ENCODE measurements around the gene KIF1B. TPM values are rescaled to one million over a fixed set of nuclear protein-coding genes. Genes with fewer than 3 reads are reported as not detected.

Gene KIF1B
- total RNA-seq, 4 donors from 2014 or later: 45.7 to 63.5 (median 52.1) TPM

GRCh38 chr1:10171995-10172669 lies 38.2 kb upstream of the KIF1B start:
- TF ChIP-seq, protein P1, sequence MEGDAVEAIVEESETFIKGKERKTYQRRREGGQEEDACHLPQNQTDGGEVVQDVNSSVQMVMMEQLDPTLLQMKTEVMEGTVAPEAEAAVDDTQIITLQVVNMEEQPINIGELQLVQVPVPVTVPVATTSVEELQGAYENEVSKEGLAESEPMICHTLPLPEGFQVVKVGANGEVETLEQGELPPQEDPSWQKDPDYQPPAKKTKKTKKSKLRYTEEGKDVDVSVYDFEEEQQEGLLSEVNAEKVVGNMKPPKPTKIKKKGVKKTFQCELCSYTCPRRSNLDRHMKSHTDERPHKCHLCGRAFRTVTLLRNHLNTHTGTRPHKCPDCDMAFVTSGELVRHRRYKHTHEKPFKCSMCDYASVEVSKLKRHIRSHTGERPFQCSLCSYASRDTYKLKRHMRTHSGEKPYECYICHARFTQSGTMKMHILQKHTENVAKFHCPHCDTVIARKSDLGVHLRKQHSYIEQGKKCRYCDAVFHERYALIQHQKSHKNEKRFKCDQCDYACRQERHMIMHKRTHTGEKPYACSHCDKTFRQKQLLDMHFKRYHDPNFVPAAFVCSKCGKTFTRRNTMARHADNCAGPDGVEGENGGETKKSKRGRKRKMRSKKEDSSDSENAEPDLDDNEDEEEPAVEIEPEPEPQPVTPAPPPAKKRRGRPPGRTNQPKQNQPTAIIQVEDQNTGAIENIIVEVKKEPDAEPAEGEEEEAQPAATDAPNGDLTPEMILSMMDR (IDR thresholded peaks at IDR 0.05): no peak
- DNase-seq (ENCODE audit: low spot score) (no peak), ATAC-seq (ENCODE audit: low FRiP score) (no peak)

DNA sequence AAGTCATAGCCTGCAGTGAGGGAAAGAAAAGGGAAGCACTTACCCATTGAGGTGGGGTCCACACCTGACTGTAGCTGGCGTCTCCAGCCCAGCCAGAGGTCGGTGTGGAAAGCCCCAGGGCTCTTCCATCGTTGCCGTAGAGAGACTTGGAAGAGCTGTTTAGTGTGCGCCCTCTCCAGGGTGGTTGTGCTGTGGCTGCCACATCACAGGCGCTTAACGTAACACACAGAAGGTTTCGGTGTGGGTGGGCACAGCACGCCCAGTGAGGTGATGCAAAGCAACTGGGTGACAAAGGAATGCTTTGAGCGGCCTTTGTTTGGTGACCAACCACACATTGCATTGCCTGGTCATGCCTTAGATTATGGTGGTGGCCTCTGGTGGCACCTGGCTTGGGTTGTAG lies 36.8 kb upstream of the KIF1B start:
- TF ChIP-seq, protein P1 (IDR thresholded peaks at IDR 0.05): no peak

GRCh38 chr1:10177876-10178275 lies 32.5 kb upstream of the KIF1B start:
- no peak for ATAC-seq (ENCODE audit: low FRiP score)
- TF ChIP-seq, protein P1 (IDR thresholded peaks at IDR 0.05): no peak
- no peak for DNase-seq (ENCODE audit: low spot score)

More for the DNA sequence above, 36.8 kb upstream of the KIF1B start:
- no peak for ATAC-seq (ENCODE audit: low FRiP score)
- no peak for DNase-seq (ENCODE audit: low spot score)

DNA sequence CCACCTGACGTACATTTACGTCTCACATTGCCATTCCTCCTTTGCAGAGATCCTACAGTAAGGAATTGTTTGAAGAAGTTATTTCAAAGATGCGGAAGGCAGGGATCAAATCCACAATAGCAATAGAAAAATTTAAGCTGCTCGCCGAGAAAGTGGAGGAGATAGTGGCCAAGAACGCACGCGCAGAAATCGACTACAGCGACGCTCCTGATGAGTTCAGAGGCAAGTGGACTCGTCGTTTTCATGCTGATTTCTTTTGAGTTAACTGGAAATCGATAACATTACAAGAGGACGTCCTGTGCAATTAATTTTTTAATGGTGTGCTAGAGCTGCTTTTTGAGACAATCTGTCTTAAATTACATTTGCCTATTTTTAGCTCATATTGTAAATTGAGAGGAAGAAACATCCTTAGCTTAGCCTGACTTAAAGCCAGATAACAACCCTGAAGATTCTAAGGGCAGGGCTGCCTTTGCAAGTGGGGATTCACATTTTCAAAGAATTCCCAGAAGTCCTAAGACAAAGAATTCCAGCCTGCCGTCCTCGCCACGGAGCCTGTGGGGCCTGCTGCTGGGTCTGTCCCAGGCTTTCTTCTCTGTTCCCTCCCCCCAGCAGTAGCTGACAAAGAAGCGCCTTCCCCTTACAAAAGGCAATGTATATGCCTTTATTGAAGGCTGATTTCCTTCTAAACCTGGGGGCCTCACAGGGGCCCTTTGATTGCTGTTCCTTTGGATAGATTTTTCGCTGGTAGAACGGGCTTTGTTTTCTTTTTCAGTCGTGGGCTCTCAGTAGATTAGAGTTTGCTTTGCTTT lies 31.6 kb upstream of the KIF1B start:
- DNase-seq (ENCODE audit: low spot score) (no peak), ATAC-seq (ENCODE audit: low FRiP score) (no peak)
- TF ChIP-seq, protein P1 (IDR thresholded peaks at IDR 0.05): no peak

GRCh38 chr1:10179406-10180091 lies 30.8 kb upstream of the KIF1B start:
- TF ChIP-seq, protein P1 (IDR thresholded peaks at IDR 0.05): no peak
- DNase-seq (ENCODE audit: low spot score) (no peak), ATAC-seq (ENCODE audit: low FRiP score) (no peak)

DNA sequence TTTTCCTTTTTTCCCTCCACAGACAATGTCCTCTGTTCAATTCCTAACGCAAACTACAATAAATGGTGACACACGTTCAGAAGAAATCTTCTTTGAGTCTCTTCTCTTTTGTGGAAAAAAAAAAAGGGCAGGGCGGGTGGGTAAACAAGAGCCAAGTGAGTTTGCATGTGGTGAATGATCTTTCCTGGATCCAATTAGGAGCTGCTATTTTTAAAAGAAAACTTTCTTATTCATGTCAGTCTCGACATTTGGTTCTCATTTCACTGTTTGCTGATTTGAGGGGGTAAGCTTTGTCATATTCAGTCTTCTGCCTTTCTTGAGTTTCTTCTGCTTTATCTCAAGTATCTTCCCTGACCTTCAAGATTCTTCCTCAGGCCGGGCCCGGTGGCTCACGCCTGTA lies 29.2 kb upstream of the KIF1B start:
- ATAC-seq (ENCODE audit: low FRiP score): no peak
- TF ChIP-seq, protein P1 (IDR thresholded peaks at IDR 0.05): no peak
- DNase-seq (ENCODE audit: low spot score): no peak

Data from omental fat pad (tissue), 4 donors.